HepG2 (cell line): ENCODE data around the gene PDIA4. TPM values are rescaled to one million over a fixed set of nuclear protein-coding genes. Genes with fewer than 3 reads are reported as not detected.

Experiments used
- BATF2 ChIP-seq: sonication (generic); formaldehyde crosslinking; IDR thresholded peaks from 2 replicates; pipeline ENCODE4 v1.8.0; 2022; ENCODE audit warnings: mild to moderate bottlenecking, missing genetic modification reagents, moderate library complexity
- CEBPB ChIP-seq: IDR thresholded peaks from 2 replicates; pipeline ENCODE4 v1.6.1; 2011; ENCODE audit warnings: low read depth, low read length, improper control_type of control experiment, borderline replicate concordance
- DMTF1 ChIP-seq: sonication (generic); formaldehyde crosslinking; IDR thresholded peaks from 2 replicates; pipeline ENCODE4 v1.4.0; 2020; ENCODE audit warnings: mild to moderate bottlenecking, missing genetic modification reagents
- GLMP ChIP-seq: sonication (generic); formaldehyde crosslinking; IDR thresholded peaks from 2 replicates; pipeline ENCODE4 v1.9.0; 2021; ENCODE audit warnings: missing genetic modification reagents, mild to moderate bottlenecking, borderline replicate concordance
- HINFP ChIP-seq: sonication (generic); formaldehyde crosslinking; IDR thresholded peaks from 2 replicates; pipeline ENCODE4 v1.4.0; 2020; ENCODE audit warnings: low read depth, mild to moderate bottlenecking, missing genetic modification reagents
- NONO ChIP-seq, 2 experiments: fragments of 450-650 bp in 1 of 2; sonication (generic) in 1 of 2; formaldehyde crosslinking in 1 of 2; IDR thresholded peaks in 1 of 2; conservative IDR thresholded peaks in 1 of 2; 2 replicates each; pipeline versions ENCODE4 v1.6.1 to v1.8.0; 2017 to 2022; ENCODE audit warnings: mild to moderate bottlenecking in 1 of 2, missing genetic modification reagents in 1 of 2, moderate library complexity in 1 of 2
- POLR2G ChIP-seq: fragments of 200-400 bp; formaldehyde crosslinking; IDR thresholded peaks from 2 replicates; pipeline ENCODE4 v1.6.1; 2018; ENCODE audit warnings: mild to moderate bottlenecking, low read depth, low read length, moderate library complexity
- TEF ChIP-seq: sonication (generic); formaldehyde crosslinking; IDR thresholded peaks from 2 replicates; pipeline ENCODE4 v1.5.0; 2020; ENCODE audit warnings: missing genetic modification reagents
- ZBED4 ChIP-seq: sonication (generic); formaldehyde crosslinking; IDR thresholded peaks from 2 replicates; pipeline ENCODE4 v1.4.0; 2020; ENCODE audit warnings: missing genetic modification reagents, borderline replicate concordance
- ZGPAT ChIP-seq: IDR thresholded peaks from 2 replicates; pipeline ENCODE4 v1.6.1; 2016; ENCODE audit warnings: mild to moderate bottlenecking
- ZNF224 ChIP-seq: sonication (generic); formaldehyde crosslinking; IDR thresholded peaks from 2 replicates; pipeline ENCODE4 v1.5.0; 2020; ENCODE audit warnings: mild to moderate bottlenecking, missing genetic modification reagents
- ZNF33B ChIP-seq: sonication (generic); formaldehyde crosslinking; IDR thresholded peaks from 2 replicates; pipeline ENCODE4 v1.5.1; 2020; ENCODE audit warnings: mild to moderate bottlenecking, missing genetic modification reagents
- ZNF614 ChIP-seq: IDR thresholded peaks from 2 replicates; pipeline ENCODE4 v1.6.1; 2018; ENCODE audit warnings: missing biosample characterization, missing genetic modification reagents, inconsistent platforms, borderline replicate concordance
- polyA plus RNA-seq, 8 experiments: library from polyadenylated mRNA; depleted of rRNA in 3 of 8; stranded (reverse) in 7 of 8; unstranded in 1 of 8; fragments of >200 nt; fragmentation: Illumina TruSeq in 4 of 8; extraction: Trizol in 4 of 8; gene quantifications; 2 replicates each; pipeline versions ENCODE4 v1.2.1 to v1.2.3, GENCODE V29; 2011 to 2016; ENCODE audit warnings: low read depth in 4 of 8, missing spikeins in 1 of 8, mixed read lengths in 1 of 8; ENCODE audit not compliant: insufficient read depth in 1 of 8
- total RNA-seq, 5 experiments: library from RNA; depleted of rRNA; stranded (reverse); fragments of >200 nt; fragmentation: Illumina TruSeq; extraction: Trizol; gene quantifications; 2 replicates each; pipeline ENCODE4 v1.2.3, GENCODE V29; 2016; ENCODE audit warnings: low read depth in 1 of 5

The PDIA4 gene
- total and polyA plus RNA-seq, 2 of the 13 experiments (the other 11 are each of a cell fraction or from before 2014, with no cell fraction given), result 278 to 402 TPM

GRCh38 chr7:149028346-149029109 is at the start of gene PDIA4 (continued):
- peak; percentile 7; the same call in 1 of the 2 replicates for TF ChIP-seq ZNF33B (CRISPR knock-in tag)
- TF ChIP-seq POLR2G, result peak; percentile 91
- TF ChIP-seq GLMP (CRISPR knock-in tag), result no peak
- TF ChIP-seq DMTF1, result no peak
- peak; percentile 92; the same call in 1 of the 2 replicates for TF ChIP-seq ZNF224 (CRISPR knock-in tag)
- TF ChIP-seq NONO (IDR thresholded peaks at IDR 0.05), result no peak
- TF ChIP-seq NONO (CRISPR knock-in tag; conservative IDR thresholded peaks at IDR 0.05), result peak; percentile 86; the same call in 1 of the 2 replicates
- TF ChIP-seq HINFP, result peak; percentile 84
- peak; percentile 10; the same call in 1 of the 2 replicates for TF ChIP-seq ZNF614 (CRISPR knock-in tag)
- peak; percentile 92; the same call in 1 of the 2 replicates for TF ChIP-seq BATF2
- TF ChIP-seq ZGPAT (CRISPR knock-in tag), result peak; percentile 84
- peak; percentile 9; the same call in 1 of the 2 replicates for TF ChIP-seq CEBPB
- TF ChIP-seq ZBED4 (CRISPR knock-in tag), result peak; percentile 62; the same call in 1 of the 2 replicates
- 0 out of 2 replicates have a peak, but pooled peaks have one; percentile 26 for TF ChIP-seq TEF (CRISPR knock-in tag)
